ENCODE measurements around the gene NF2.
A peak's percentile ranks its signal among the peaks of the same experiment; 100 is the strongest.
"Not testable (repeated sequence)": the region's sequence is repeated elsewhere in the genome, so short reads cannot be mapped to it uniquely, and the experiment has no call there.

NF2 gene

GRCh38 chr22:29581799-29582198 lies 21.6 kb upstream of the NF2 start:
- no peak for TF ChIP-seq CTCF (IDR thresholded peaks at IDR 0.05)
- H3K4me3 ChIP-seq, result peak overlapping the region; percentile 87
- DNase-seq (ENCODE audit: low spot score), result no peak
- no peak overlapping the region for H3K27ac ChIP-seq

GRCh38 chr22:29584975-29585374 lies 18.5 kb upstream of the NF2 start:
- no peak overlapping the region for H3K4me3 ChIP-seq
- TF ChIP-seq CTCF (IDR thresholded peaks at IDR 0.05), result no peak
- DNase-seq (ENCODE audit: low spot score), result no peak
- H3K27ac ChIP-seq, result no peak overlapping the region

- H3K27ac ChIP-seq; H3K4me3 ChIP-seq; DNase-seq (ENCODE audit: low spot score): not testable (repeated sequence)
These were observed 17.2 kb upstream of the NF2 start for GRCh38 chr22:29586193-29586705.

- no peak for DNase-seq (ENCODE audit: low spot score)
- Histone ChIP-seq H3K27ac (no peak overlapping the region), H3K4me3 (no peak overlapping the region)
- TF ChIP-seq CTCF (IDR thresholded peaks at IDR 0.05), result no peak
These were observed 15.3 kb upstream of the NF2 start for GRCh38 chr22:29587938-29588699.

GRCh38 chr22:29593923-29594322 lies 9.5 kb upstream of the NF2 start:
- Histone ChIP-seq H3K27ac (no peak overlapping the region), H3K4me3 (no peak overlapping the region)
- no peak for DNase-seq (ENCODE audit: low spot score)
- TF ChIP-seq CTCF (IDR thresholded peaks at IDR 0.05), result no peak

- H3K27ac ChIP-seq, H3K4me3 ChIP-seq: not testable (repeated sequence)
These were observed 9.0 kb upstream of the NF2 start for GRCh38 chr22:29594447-29594846.

GRCh38 chr22:29596408-29596807 lies 7.0 kb upstream of the NF2 start:
- DNase-seq (ENCODE audit: low spot score), result no peak
- Histone ChIP-seq H3K27ac (no peak overlapping the region), H3K4me3 (no peak overlapping the region)
- TF ChIP-seq CTCF (IDR thresholded peaks at IDR 0.05), result no peak

More at GRCh38 chr22:29594447-29594846, 9.0 kb upstream of the NF2 start:
- DNase-seq (ENCODE audit: low spot score), result not testable (repeated sequence)

- not testable (repeated sequence) for H3K4me3 ChIP-seq; H3K27ac ChIP-seq; DNase-seq (ENCODE audit: low spot score)
These were observed 5.4 kb upstream of the NF2 start for GRCh38 chr22:29597871-29598683.
